Measurements from ENCODE around the gene KRTAP9-9.

The KRTAP9-9 gene

DNA sequence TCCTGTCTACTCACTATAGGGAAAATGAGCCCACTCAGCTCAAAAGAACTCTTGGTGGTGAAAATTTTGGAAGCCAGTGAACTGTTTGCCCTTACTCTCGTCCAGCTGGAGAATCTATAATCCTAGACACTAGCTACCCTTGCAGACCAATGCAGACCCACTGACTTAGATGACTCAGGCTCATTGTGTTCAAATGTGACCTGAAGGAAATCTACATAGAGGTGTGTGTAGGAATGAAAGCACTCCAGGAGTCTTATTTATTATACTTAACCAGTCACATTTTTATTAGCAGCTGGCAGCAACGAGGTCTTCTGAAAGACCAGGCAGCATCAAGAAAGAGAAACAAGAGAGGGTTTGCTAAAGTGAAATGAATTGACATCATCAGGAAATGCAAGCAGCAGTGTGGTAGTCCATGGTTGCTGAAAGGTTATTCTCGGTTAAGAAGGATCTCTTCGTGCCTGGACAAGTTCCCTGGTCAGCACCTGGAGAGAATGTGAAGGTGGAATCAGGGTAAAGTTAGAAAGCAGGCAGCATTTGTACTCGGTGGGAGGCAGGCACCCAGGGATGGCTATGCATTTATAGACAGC lies 46.1 kb downstream of the KRTAP9-9 start:
- Histone ChIP-seq H3K27me3 (ENCODE audit: control insufficient read depth, insufficient read depth, low read length) (no peaks in the 10 kb centered on the region), H3K4me1 (ENCODE audit: control insufficient read depth, insufficient read depth, low read length) (no peaks in the 10 kb centered on the region), H3K9ac (ENCODE audit: low read depth, low read length) (no peak overlapping the region), H3K36me3 (ENCODE audit: control insufficient read depth, insufficient read depth, low read length) (no peaks in the 10 kb centered on the region), H3K9me3 (ENCODE audit: control insufficient read depth, insufficient read depth, low read length) (no peaks in the 10 kb centered on the region), H3K27ac (ENCODE audit: low read depth, low read length) (no peak overlapping the region), H3K4me3 (ENCODE audit: low read depth, low read length) (no peak overlapping the region)

DNA sequence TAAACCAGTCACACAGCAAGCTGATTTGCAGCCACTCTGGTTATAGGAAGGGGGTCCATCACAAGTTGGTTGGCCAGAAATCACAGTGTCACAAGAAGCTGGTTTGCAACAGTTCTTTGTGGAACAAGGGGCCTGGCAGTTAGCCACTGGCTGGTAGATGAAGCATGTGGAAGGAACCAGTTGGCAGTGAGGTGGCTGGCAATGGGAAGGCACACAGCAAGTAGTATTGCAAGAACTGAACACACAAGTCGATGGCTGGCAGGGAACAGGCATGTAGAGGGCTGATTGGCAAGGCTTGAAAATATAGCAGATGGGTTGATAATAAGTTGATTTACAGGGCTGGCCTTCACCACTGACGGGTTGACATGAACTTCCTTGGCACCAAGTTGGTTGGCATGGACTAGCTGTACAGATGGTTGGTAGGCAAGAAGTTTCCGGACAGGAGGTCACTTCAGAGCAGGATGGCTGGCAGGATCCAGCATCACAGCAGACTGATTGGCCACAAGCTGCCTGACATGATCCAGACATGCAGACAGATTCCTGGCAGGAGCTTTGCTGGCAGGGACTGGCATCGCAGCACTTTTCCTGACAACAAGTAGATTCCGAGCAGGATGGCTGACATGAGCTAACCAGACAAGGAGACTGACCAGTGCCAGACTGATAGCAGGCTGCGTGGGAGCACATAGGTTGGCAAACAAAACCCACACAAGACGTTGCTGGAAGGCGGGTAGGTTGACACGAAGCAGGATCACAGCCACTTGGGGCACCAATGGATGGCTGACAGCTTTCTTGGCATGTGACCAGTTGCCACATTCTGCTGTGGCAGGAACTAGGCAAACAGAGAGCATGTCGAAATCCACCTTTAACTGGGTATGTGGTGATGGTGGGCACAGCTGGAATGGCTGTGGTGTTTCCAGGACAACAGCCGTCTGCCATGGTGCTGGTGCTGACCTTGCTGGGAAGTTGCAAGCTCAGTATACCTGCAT lies 47.0 kb downstream of the KRTAP9-9 start, which contains the start of gene KRTAP29-1:
KRTAP29-1 (minus strand) TSS at position 936 of the 986 bp plus-strand sequence; CDS start at position 936, 0 bp downstream.
- no peak within 1 kb of the TSS for H3K27ac ChIP-seq (ENCODE audit: low read depth, low read length)
- no peaks in the 10 kb centered on the region for H3K36me3 ChIP-seq (ENCODE audit: control insufficient read depth, insufficient read depth, low read length)
- no peaks in the 10 kb centered on the region for H3K9me3 ChIP-seq (ENCODE audit: control insufficient read depth, insufficient read depth, low read length)
- H3K27me3 ChIP-seq (ENCODE audit: control insufficient read depth, insufficient read depth, low read length), result no peaks in the 10 kb centered on the region
- no peak within 1 kb of the TSS for H3K9ac ChIP-seq (ENCODE audit: low read depth, low read length)
- no peak within 1 kb of the TSS for H3K4me3 ChIP-seq (ENCODE audit: low read depth, low read length)
- H3K4me1 ChIP-seq (ENCODE audit: control insufficient read depth, insufficient read depth, low read length), result no peaks in the 10 kb centered on the region

DNA sequence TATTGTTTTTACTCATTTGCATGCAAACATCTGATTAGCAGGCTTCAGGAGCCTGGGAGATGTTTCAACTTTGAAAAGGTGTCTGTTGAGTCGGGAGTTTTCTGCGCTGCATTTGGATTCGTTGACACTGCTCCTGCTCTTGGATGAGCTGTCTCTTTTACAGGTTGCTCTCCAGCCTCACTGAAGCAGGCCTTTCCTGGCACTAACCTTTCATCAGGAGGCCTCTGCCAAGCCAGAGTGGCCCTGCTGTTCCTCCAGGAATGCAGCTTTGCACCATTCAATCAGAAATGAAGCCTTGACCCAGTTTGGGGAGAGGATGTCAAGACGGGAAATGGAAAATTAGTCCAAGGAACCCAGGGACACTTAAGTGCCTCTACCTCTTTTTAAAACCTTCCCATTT lies 47.8 kb downstream of the KRTAP9-9 start:
- H3K4me3 ChIP-seq (ENCODE audit: low read depth, low read length), result no peak overlapping the region
- no peaks in the 10 kb centered on the region for H3K27me3 ChIP-seq (ENCODE audit: control insufficient read depth, insufficient read depth, low read length)
- no peaks in the 10 kb centered on the region for H3K4me1 ChIP-seq (ENCODE audit: control insufficient read depth, insufficient read depth, low read length)
- H3K9me3 ChIP-seq (ENCODE audit: control insufficient read depth, insufficient read depth, low read length), result no peaks in the 10 kb centered on the region
- H3K27ac ChIP-seq (ENCODE audit: low read depth, low read length), result no peak overlapping the region
- H3K36me3 ChIP-seq (ENCODE audit: control insufficient read depth, insufficient read depth, low read length), result no peaks in the 10 kb centered on the region
- no peak overlapping the region for H3K9ac ChIP-seq (ENCODE audit: low read depth, low read length)

DNA sequence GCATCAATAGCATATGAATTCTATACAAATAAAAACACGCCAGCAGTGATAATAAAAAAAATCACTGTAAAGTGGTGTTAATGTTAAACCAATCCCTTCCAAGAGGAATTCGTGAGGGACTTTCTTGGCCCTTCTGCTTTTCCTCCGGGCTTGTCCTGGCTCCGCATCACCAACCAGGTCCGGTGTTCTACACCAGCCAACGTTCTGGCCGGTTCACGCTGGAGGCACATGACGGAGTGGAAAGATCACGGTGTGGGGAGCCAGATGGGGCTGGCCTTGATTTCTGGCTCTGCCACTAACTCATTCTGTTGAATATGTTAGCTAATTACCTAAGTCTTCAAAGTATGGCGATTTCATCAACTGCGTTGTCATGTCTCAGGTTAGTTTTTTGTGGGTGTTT lies 48.9 kb downstream of the KRTAP9-9 start:
- Histone ChIP-seq H3K36me3 (ENCODE audit: control insufficient read depth, insufficient read depth, low read length) (no peaks in the 10 kb centered on the region), H3K4me3 (ENCODE audit: low read depth, low read length) (no peak overlapping the region), H3K27me3 (ENCODE audit: control insufficient read depth, insufficient read depth, low read length) (no peaks in the 10 kb centered on the region), H3K9ac (ENCODE audit: low read depth, low read length) (no peak overlapping the region), H3K9me3 (ENCODE audit: control insufficient read depth, insufficient read depth, low read length) (no peaks in the 10 kb centered on the region), H3K27ac (ENCODE audit: low read depth, low read length) (no peak overlapping the region), H3K4me1 (ENCODE audit: control insufficient read depth, insufficient read depth, low read length) (no peaks in the 10 kb centered on the region)
